OCI-LY7 (cell line): Measurements from ENCODE around the gene ZNF500.

Source experiments
- CTCF ChIP-seq: fragments of 200-600 bp; sonication (generic); conservative IDR thresholded peaks from 2 replicates; pipeline ENCODE4 v1.5.1; 2014; ENCODE audit warnings: mild to moderate bottlenecking, antibody characterized with exemption, low read length, moderate library complexity, mixed read lengths
- EZH2phosphoT487 ChIP-seq: fragments of 200-600 bp; sonication (generic); IDR thresholded peaks from 2 replicates; pipeline ENCODE4 v1.6.1; 2018; ENCODE audit warnings: low read depth, borderline replicate concordance, mild to moderate bottlenecking, mixed run types, antibody characterized with exemption, low read length, moderate library complexity, mixed read lengths

GRCh38 chr16:4792951-4793513 is 26.1 kb upstream of the ZNF500 start:
- TF ChIP-seq CTCF, result no peak
- no peak for TF ChIP-seq EZH2phosphoT487
